IMR-90 (cell line): ENCODE results near the gene SH3D21. TPM values are rescaled to one million over a fixed set of nuclear protein-coding genes. Genes with fewer than 3 reads are reported as not detected.

Experiments used
- ATAC-seq: fragments of 200-7000 bp; cut with Tn5 transposase; 2 replicates; pipeline ENCODE4 v1.9.1; 2020; ENCODE audit warnings: low read depth, mild to moderate bottlenecking, moderate library complexity
- BruUV-seq: library from RNA; stranded (reverse); fragments of 400-500 nt; replicated peaks from 2 replicates; lab custom pipeline; 2021; lab: Mats Ljungman, UMichigan
- CTCF ChIA-PET: fragments of 300-600 bp; formaldehyde crosslinking; extraction: SDS; loops from one replicate; lab custom pipeline; 2021; ENCODE audit warnings: antibody characterized with exemption; lab: Yijun Ruan, JAX
- POLR2A ChIA-PET: fragments of 300-600 bp; sonication (Branson Sonifier 250); formaldehyde crosslinking; loops from one replicate; lab custom pipeline; 2022; ENCODE audit warnings: antibody characterized with exemption; ENCODE audit not compliant: unreplicated experiment; lab: Charles Lee
- DNase-seq: peaks from one replicate; pipeline ENCODE4 v3.0.0; 2013
- H2AFZ ChIP-seq: replicated peaks from 2 replicates; pipeline ENCODE3; 2013; ENCODE audit warnings: low read length, mild to moderate bottlenecking; ENCODE audit not compliant: poor library complexity
- H2AK5ac ChIP-seq: 2 replicates; pipeline ENCODE4 v1.6.1; 2013; ENCODE audit warnings: low read depth, low read length, inconsistent platforms
- H2AK9ac ChIP-seq: replicated peaks from 2 replicates; pipeline ENCODE3; 2013; ENCODE audit warnings: mild to moderate bottlenecking, low read depth, low read length, moderate library complexity; ENCODE audit not compliant: poor library complexity
- H2BK120ac ChIP-seq: 2 replicates; pipeline ENCODE4 v1.6.1; 2013; ENCODE audit warnings: low read depth, low read length, inconsistent platforms
- H2BK15ac ChIP-seq: 3 replicates; pipeline ENCODE4 v1.6.1; 2013; ENCODE audit warnings: low read depth, low read length, inconsistent platforms
- H2BK20ac ChIP-seq: 2 replicates; pipeline ENCODE4 v1.6.1; 2013; ENCODE audit warnings: low read depth, mild to moderate bottlenecking, inconsistent platforms, low read length, moderate library complexity
- H2BK5ac ChIP-seq: 2 replicates; pipeline ENCODE4 v1.6.1; 2013; ENCODE audit warnings: mild to moderate bottlenecking, low read depth, low read length, inconsistent platforms; ENCODE audit not compliant: poor library complexity, severe bottlenecking
- H3K14ac ChIP-seq: replicated peaks from 2 replicates; pipeline ENCODE4 v1.6.1; 2013; ENCODE audit warnings: low read depth, low read length, inconsistent platforms
- H3K18ac ChIP-seq: 2 replicates; pipeline ENCODE4 v1.6.1; 2013; ENCODE audit warnings: low read depth, low read length, control low read depth
- H3K23ac ChIP-seq: 2 replicates; pipeline ENCODE4 v1.6.1; 2013; ENCODE audit warnings: low read depth, low read length, inconsistent platforms
- H3K27ac ChIP-seq: 2 replicates; pipeline ENCODE4 v1.5.1; 2013; ENCODE audit warnings: mild to moderate bottlenecking, control low read depth, low read length; ENCODE audit not compliant: insufficient read depth
- H3K27me3 ChIP-seq: 2 replicates; pipeline ENCODE4 v1.6.1; 2013; ENCODE audit warnings: low read length; ENCODE audit not compliant: control insufficient read depth, insufficient read depth
- H3K36me3 ChIP-seq: 2 replicates; pipeline ENCODE4 v1.6.1; 2013; ENCODE audit warnings: low read length, mixed read lengths; ENCODE audit not compliant: control insufficient read depth, insufficient read depth
- H3K4ac ChIP-seq: 2 replicates; pipeline ENCODE4 v1.6.1; 2013; ENCODE audit warnings: low read depth, low read length, inconsistent platforms
- H3K4me1 ChIP-seq: 2 replicates; pipeline ENCODE4 v1.6.1; 2013; ENCODE audit warnings: low read length, mixed read lengths; ENCODE audit not compliant: control insufficient read depth, insufficient read depth
- H3K4me2 ChIP-seq: 2 replicates; pipeline ENCODE4 v1.6.1; 2013; ENCODE audit warnings: low read depth, mild to moderate bottlenecking, control low read depth, low read length, moderate library complexity
- H3K4me3 ChIP-seq: 2 replicates; pipeline ENCODE4 v1.5.1; 2013; ENCODE audit warnings: low read depth, mild to moderate bottlenecking, control low read depth, low read length, moderate library complexity; ENCODE audit not compliant: insufficient read depth
- H3K56ac ChIP-seq: 2 replicates; pipeline ENCODE4 v1.6.1; 2013; ENCODE audit warnings: low read length, inconsistent platforms; ENCODE audit not compliant: insufficient read depth; ENCODE audit errors: extremely low read depth
- H3K79me1 ChIP-seq, 2 experiments: 2 replicates each; pipeline ENCODE4 v1.6.1; 2013; ENCODE audit warnings: low read length in 2 of 2, inconsistent platforms in 1 of 2, low read depth in 1 of 2
- H3K9ac ChIP-seq: 2 replicates; pipeline ENCODE4 v1.6.1; 2013; ENCODE audit warnings: low read depth, low read length, control low read depth
- H3K9me1 ChIP-seq: 2 replicates; pipeline ENCODE4 v1.6.1; 2013; ENCODE audit warnings: low read length, inconsistent platforms; ENCODE audit not compliant: insufficient read depth
- H3K9me3 ChIP-seq: 2 replicates; pipeline ENCODE4 v1.6.1; 2013; ENCODE audit warnings: low read length; ENCODE audit not compliant: control insufficient read depth, insufficient read depth
- H4K20me1 ChIP-seq: 2 replicates; pipeline ENCODE4 v1.6.1; 2013; ENCODE audit warnings: low read length, inconsistent platforms; ENCODE audit not compliant: insufficient read depth
- H4K5ac ChIP-seq: 2 replicates; pipeline ENCODE4 v1.6.1; 2013; ENCODE audit warnings: mild to moderate bottlenecking, low read depth, low read length, control low read depth
- H4K8ac ChIP-seq, 2 experiments: 2 replicates each; pipeline ENCODE4 v1.6.1; 2013; ENCODE audit warnings: low read depth in 2 of 2, low read length in 2 of 2, control low read depth in 1 of 2, inconsistent platforms in 1 of 2
- H4K91ac ChIP-seq: 2 replicates; pipeline ENCODE4 v1.6.1; 2013; ENCODE audit warnings: low read depth, low read length, inconsistent platforms; ENCODE audit not compliant: insufficient read depth
- CEBPB ChIP-seq: IDR thresholded peaks from 2 replicates; pipeline ENCODE4 v1.6.1; 2012; ENCODE audit warnings: low read depth, low read length, improper control_type of control experiment
- CHD1 ChIP-seq: IDR thresholded peaks from 2 replicates; pipeline ENCODE4 v1.6.1; 2012; ENCODE audit warnings: low read depth, low read length, improper control_type of control experiment
- FOS ChIP-seq: fragments of 150-350 bp; IDR thresholded peaks from 2 replicates; pipeline ENCODE4 v1.6.1; 2016; ENCODE audit warnings: low read depth, low read length
- MAFK ChIP-seq: IDR thresholded peaks from 2 replicates; pipeline ENCODE4 v1.6.1; 2012; ENCODE audit warnings: low read depth, low read length, improper control_type of control experiment
- MAZ ChIP-seq: IDR thresholded peaks from 2 replicates; pipeline ENCODE4 v1.6.1; 2012; ENCODE audit warnings: low read depth, mild to moderate bottlenecking, low read length, improper control_type of control experiment, moderate library complexity, borderline replicate concordance
- RAD21 ChIP-seq: IDR thresholded peaks from 2 replicates; pipeline ENCODE4 v1.6.1; 2012; ENCODE audit warnings: low read length, improper control_type of control experiment
- RFX5 ChIP-seq: IDR thresholded peaks from 2 replicates; pipeline ENCODE4 v1.8.0; 2012; ENCODE audit warnings: low read depth, mild to moderate bottlenecking, low read length, moderate library complexity
- WGBS, 2 experiments: methylation state at CpG; one replicate each; pipeline versions ENCODE4 v1.1.5 to v1.1.7; 2013; ENCODE audit warnings: missing lambda C conversion rate in 2 of 2; ENCODE audit not compliant: insufficient read length in 1 of 2; ENCODE audit errors: extremely low coverage in 2 of 2; 5-methylcytosine and 5-hydroxymethylcytosine counted together
- dilution Hi-C: fragments of 300-500 bp; cut with HindIII; formaldehyde crosslinking; loops from one replicate; pipeline ENCODE4 v1.14.3; 2018; ENCODE audit warnings: low sequenced_read_pairs; ENCODE audit not compliant: unreplicated experiment
- in situ Hi-C: fragments of 300-500 bp; cut with MboI; formaldehyde crosslinking; loops from 3 replicates; pipeline ENCODE4 v1.14.3; 2019; ENCODE audit warnings: low sequenced_read_pairs, inconsistent platforms, mixed read lengths
- intact Hi-C: fragments of 100-400 bp; cut with micrococcal nuclease; formaldehyde crosslinking; loops from 2 replicates; pipeline ENCODE4 v1.10.0; 2022
- polyA plus RNA-seq, 3 experiments: library from polyadenylated mRNA; depleted of rRNA; stranded (reverse); fragments of >200 nt; gene quantifications; 2 replicates each; pipeline ENCODE4 v1.2.3, GENCODE V29; 2012; ENCODE audit warnings: low replicate concordance in 1 of 3
- total RNA-seq: library from RNA; depleted of rRNA; stranded (reverse); fragments of >200 nt; gene quantifications from 2 replicates; pipeline ENCODE4 v1.2.3, GENCODE V29; 2012
- TF ChIP-seq, protein P1 (sequence below): fragments of 150-350 bp; IDR thresholded peaks from 2 replicates; pipeline ENCODE4 v1.6.1; 2016; ENCODE audit warnings: low read depth, mild to moderate bottlenecking, low read length, moderate library complexity, borderline replicate concordance

Gene SH3D21
- total and polyA plus RNA-seq, 2 of the 4 experiments (the other 2 are of a cell fraction), result 1.8 to 11.9 TPM

DNA sequence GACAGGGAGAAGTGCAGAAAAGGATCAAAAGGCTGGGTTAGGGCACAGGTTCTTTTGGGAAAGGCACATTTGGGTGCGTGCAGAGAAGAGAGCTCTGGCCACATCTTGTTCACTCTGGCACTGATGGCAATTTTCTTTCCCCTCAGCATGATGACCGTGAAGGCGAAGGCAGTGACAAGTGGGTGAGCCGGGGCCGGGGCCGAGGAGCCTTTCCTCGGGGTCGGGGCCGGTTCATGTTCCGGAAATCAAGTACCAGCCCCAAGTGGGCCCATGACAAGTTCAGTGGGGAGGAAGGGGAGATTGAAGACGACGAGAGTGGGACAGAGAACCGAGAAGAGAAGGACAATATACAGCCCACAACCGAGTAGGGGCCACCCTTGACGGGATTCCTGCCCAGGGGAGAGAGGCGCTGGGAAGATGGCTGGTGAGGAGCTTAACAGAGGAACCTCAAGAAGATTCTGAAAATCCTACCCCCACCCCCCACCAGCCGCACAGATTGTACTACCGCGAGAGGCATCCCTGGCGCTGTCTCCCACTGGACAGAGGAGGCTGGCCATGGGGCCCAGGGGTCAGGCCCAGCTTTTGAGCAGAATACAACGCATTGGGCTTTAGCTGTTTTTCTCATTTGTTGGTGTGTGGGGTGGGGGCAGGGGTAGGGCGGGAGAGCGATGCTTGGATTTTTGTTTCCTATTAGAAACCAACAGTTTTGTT lies 2.4 kb upstream of the SH3D21 start:
- no peak overlapping the region for H2BK20ac ChIP-seq
- no peak overlapping the region for H2BK15ac ChIP-seq
- no peaks in the 10 kb centered on the region for H3K27me3 ChIP-seq
- H3K4me1 ChIP-seq, result peaks cover 8% of the 10 kb centered on the region
- intact Hi-C loops, result no loop called here
- in situ Hi-C loops, result no loop called here
- H4K8ac ChIP-seq, result no peak overlapping the region
- BruUV-seq, result no TSS peak
- peaks cover 41% of the 10 kb centered on the region for H3K36me3 ChIP-seq
- H2BK120ac ChIP-seq, result no peak overlapping the region
- peaks cover 14% of the 10 kb centered on the region for H3K9me1 ChIP-seq
- DNase-seq (no peak), ATAC-seq (no peak)
- no peak overlapping the region for H4K91ac ChIP-seq
- H3K4me2 ChIP-seq, result no peak overlapping the region
- H4K5ac ChIP-seq, result no peak overlapping the region
- 86% methylated on average over 10 of the region's 23 CpGs; no CpG with 5 or more reads in 1 of the 2 experiments for WGBS, 2 experiments
- no peaks in the 10 kb centered on the region for H3K9me3 ChIP-seq
- ChIA-PET CTCF (interaction anchor here (0.6 kb wide), 1 partner anchor 421 kb away, joined by 3 read pairs; the partner anchor contains the start of gene AGO1), POLR2A (no interaction called here)
- no peak overlapping the region for H3K14ac ChIP-seq
- H3K9ac ChIP-seq, result no peak overlapping the region
- peaks cover 23 to 63% of the 10 kb centered on the region in 2 experiments; a peak in 3 of 4 replicates for H3K79me1 ChIP-seq
- H3K4ac ChIP-seq, result no peak overlapping the region
- TF ChIP-seq MAFK (no peak), MAZ (no peak), FOS (no peak), CHD1 (no peak), RAD21 (no peak), CEBPB (no peak), RFX5 (no peak)
- TF ChIP-seq, protein P1, sequence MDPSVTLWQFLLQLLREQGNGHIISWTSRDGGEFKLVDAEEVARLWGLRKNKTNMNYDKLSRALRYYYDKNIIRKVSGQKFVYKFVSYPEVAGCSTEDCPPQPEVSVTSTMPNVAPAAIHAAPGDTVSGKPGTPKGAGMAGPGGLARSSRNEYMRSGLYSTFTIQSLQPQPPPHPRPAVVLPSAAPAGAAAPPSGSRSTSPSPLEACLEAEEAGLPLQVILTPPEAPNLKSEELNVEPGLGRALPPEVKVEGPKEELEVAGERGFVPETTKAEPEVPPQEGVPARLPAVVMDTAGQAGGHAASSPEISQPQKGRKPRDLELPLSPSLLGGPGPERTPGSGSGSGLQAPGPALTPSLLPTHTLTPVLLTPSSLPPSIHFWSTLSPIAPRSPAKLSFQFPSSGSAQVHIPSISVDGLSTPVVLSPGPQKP, result no peak
- no peak overlapping the region for H2AK9ac ChIP-seq
- no peak overlapping the region for H3K56ac ChIP-seq
- peaks cover 17% of the 10 kb centered on the region; the same call in 1 of the 2 replicates for H4K20me1 ChIP-seq
- H2AK5ac ChIP-seq, result no peak overlapping the region
- H2AFZ ChIP-seq, result no peak overlapping the region
- no peak overlapping the region for H2BK5ac ChIP-seq
- no peak overlapping the region for H3K27ac ChIP-seq
- no peak overlapping the region for H3K23ac ChIP-seq
- H3K18ac ChIP-seq, result no peak overlapping the region
- no peak overlapping the region for H3K4me3 ChIP-seq
- dilution Hi-C loops, result no loop called here
